IPS-18a (cell line): ENCODE data around the gene ALPP.
"Not testable (repeated sequence)": the region's sequence is repeated elsewhere in the genome, so short reads cannot be mapped to it uniquely, and the experiment has no call there.

Source experiments
- H3K27ac ChIP-seq: one replicate; pipeline ENCODE4 v1.5.1; 2013; ENCODE audit warnings: low read length
- H3K27me3 ChIP-seq: one replicate; pipeline ENCODE4 v1.6.1; 2013; ENCODE audit warnings: mild to moderate bottlenecking, low read length; ENCODE audit not compliant: control insufficient read depth, insufficient read depth
- H3K36me3 ChIP-seq: one replicate; pipeline ENCODE4 v1.6.1; 2013; ENCODE audit warnings: low read depth, low read length; ENCODE audit not compliant: control insufficient read depth
- H3K4me1 ChIP-seq: one replicate; pipeline ENCODE4 v1.6.1; 2013; ENCODE audit warnings: low read depth, low read length; ENCODE audit not compliant: control insufficient read depth
- H3K4me3 ChIP-seq: one replicate; pipeline ENCODE4 v1.5.1; 2013; ENCODE audit warnings: low read length
- H3K9ac ChIP-seq: one replicate; pipeline ENCODE4 v1.6.1; 2013; ENCODE audit warnings: mild to moderate bottlenecking, low read length, moderate library complexity
- H3K9me3 ChIP-seq: one replicate; pipeline ENCODE4 v1.6.1; 2013; ENCODE audit warnings: low read depth, low read length; ENCODE audit not compliant: control insufficient read depth

Gene ALPP

DNA sequence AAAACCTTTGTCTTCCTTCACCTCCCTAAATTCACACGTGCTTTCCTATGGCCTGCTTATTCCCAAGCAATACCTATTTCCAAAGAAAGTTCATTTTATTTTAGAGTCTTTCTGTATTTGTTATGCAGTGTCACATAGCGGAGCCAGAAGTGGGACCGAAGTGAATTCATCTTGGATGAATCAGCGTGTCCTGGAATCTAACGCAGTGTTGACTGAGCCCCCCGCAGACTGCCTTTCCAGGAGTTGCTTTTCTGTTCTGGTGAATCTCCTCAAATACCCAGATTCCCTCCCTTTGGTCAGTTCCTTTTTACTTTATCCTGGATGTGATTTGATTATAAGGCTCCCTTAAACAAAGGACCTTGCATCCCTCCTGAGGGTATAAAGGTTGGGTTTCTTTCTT lies 10.8 kb downstream of the ALPP start:
- Histone ChIP-seq H3K9me3 (no peaks in the 10 kb centered on the region), H3K36me3 (peaks cover 2% of the 10 kb centered on the region), H3K4me1 (no peaks in the 10 kb centered on the region), H3K4me3 (no peak overlapping the region), H3K27me3 (no peaks in the 10 kb centered on the region), H3K27ac (no peak overlapping the region), H3K9ac (no peak overlapping the region)

DNA sequence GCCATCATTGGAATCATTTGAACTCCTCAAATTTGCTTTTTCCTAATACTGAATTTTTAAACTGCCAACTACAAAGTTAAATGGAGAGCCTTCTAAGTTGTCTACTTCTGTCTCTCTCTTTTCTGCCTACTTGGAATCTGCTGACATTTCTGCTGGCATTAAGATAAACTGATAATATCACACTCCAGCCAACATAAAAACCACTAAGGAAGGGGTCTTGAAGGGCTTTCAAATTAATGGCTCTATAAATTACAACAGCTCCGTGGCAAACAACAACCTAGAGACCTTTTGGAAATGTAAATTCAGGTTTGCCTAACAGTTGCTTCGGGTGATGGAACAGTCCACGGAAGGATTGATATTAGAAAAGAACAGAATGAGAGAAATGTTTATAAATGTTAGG lies 12.1 kb downstream of the ALPP start:
- H3K36me3 ChIP-seq = peaks cover 2% of the 10 kb centered on the region
- no peaks in the 10 kb centered on the region for H3K27me3 ChIP-seq
- H3K4me3 ChIP-seq = no peak overlapping the region
- H3K9me3 ChIP-seq = no peaks in the 10 kb centered on the region
- no peak overlapping the region for H3K9ac ChIP-seq
- no peaks in the 10 kb centered on the region for H3K4me1 ChIP-seq
- H3K27ac ChIP-seq = no peak overlapping the region

DNA sequence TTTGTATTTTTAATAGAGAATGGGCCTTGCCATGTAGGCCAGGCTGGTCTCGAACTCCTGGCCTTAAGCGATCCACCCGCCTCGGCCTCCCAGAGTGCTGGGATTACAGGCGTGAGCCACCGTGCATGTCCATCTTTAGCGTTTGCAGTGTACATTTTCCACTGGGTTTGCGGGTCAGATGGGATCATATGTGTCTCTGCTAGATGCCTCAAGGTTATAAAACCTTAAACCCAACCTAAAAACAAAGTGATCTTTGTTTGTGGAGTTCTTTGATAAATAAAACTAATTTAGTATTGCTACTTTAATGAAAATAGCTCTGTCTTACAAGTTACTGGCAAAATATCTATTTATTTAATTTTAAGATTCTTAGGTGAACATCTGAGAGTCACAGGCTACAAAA lies 15.0 kb downstream of the ALPP start:
- no peaks in the 10 kb centered on the region for H3K4me1 ChIP-seq
- H3K9me3 ChIP-seq = no peaks in the 10 kb centered on the region
- no peak overlapping the region for H3K4me3 ChIP-seq
- H3K27me3 ChIP-seq = no peaks in the 10 kb centered on the region
- H3K27ac ChIP-seq = no peak overlapping the region
- no peak overlapping the region for H3K9ac ChIP-seq
- peaks cover 2% of the 10 kb centered on the region for H3K36me3 ChIP-seq

DNA sequence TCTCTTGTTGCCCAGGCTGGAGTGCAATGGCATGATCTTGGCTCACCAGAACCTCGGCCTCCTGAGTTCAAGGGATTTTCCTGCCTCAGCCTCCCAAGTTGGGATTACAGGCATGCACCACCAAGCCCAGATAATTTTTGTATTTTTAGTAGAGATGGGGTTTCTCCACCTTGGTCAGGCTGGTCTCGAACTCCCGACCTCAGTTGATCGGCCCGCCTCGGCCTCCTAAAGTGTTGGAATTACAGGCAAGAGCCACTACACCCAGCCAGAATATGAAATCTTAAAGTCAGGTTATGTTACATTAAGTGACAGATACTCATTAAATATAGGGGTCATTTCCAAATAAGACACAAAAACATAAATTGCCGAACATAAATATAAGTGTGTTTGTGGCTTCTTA lies 15.9 kb downstream of the ALPP start:
- not testable (repeated sequence) for H3K27ac ChIP-seq, H3K4me3 ChIP-seq, H3K36me3 ChIP-seq, H3K4me1 ChIP-seq, H3K27me3 ChIP-seq, H3K9ac ChIP-seq, H3K9me3 ChIP-seq

DNA sequence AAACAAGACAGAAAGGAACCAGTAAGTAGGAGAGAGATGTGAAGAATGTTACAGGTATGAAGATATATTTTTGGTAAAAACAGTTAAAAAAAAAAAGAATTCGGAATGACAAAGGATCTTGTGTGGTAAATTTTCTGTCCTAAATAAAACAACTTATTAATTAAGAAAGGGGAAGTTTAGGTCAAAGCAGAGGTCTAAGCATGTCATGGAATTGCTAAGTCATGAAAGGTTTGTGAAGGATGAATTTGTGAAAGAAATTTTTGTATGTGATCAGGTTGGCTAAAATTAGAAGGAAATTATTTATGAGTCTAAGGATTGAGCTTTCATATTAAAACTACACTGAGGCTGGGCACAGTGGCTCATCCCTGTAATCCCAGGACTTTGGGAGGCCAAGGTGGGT lies 17.0 kb downstream of the ALPP start:
- Histone ChIP-seq H3K9me3 (no peaks in the 10 kb centered on the region), H3K36me3 (no peaks in the 10 kb centered on the region), H3K9ac (no peak overlapping the region), H3K27ac (no peak overlapping the region), H3K4me1 (no peaks in the 10 kb centered on the region), H3K27me3 (no peaks in the 10 kb centered on the region), H3K4me3 (no peak overlapping the region)

DNA sequence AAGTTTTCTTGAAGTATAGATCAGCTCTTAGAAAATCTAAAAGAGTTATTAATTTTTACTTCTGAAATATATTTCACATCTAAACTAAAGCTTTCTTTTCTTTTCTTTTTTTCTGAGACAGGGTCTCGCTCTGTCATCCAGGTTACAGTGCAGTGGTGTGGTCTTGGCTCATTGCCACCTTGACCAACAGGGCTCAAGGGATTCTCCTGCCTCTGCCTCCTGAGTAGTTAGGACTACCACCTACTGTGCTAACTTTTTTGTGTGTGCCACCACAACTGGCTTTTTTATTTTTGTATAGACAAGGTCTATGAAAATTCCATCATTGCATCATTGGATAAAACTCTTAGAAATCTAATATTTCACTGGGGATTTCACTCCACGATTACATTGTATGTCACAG lies 18.1 kb downstream of the ALPP start:
- H3K36me3 ChIP-seq = no peaks in the 10 kb centered on the region
- no peaks in the 10 kb centered on the region for H3K4me1 ChIP-seq
- H3K27ac ChIP-seq = no peak overlapping the region
- no peaks in the 10 kb centered on the region for H3K9me3 ChIP-seq
- H3K4me3 ChIP-seq = no peak overlapping the region
- no peaks in the 10 kb centered on the region for H3K27me3 ChIP-seq
- H3K9ac ChIP-seq = no peak overlapping the region

DNA sequence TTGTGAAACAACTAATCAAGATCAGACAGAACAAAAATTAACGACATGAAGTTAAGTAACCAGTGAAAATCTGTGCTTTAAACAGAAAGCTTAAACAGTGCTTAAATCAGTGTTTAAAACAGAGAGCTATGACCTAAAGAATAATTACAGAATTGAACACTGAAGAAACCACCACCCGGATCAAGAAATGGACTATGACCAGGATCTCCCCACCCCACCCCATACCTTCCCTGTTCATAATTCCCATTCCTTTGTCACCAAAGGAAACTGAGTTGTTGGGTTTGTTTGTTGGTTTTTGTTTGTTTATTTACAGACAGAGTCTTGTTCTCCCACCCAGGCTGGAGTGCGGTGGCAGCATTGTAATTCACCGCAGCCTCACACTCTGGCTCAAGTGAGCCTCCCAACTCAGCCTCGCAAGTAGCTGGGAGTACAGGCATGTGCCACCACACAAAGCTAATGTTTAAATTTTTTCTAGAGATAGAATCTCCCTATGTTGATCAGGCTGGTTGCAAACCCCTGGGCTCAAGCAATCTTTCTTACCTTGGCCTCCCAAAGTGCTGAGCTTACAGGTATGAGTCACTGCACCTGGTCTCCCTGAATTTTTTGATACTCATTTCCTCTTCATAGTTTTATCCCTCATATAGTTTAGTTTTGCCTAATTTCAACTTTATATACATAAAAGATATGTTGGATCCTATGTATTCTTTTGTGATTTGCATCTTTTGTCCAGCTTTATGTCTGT lies 19.9 kb downstream of the ALPP start:
- Histone ChIP-seq H3K27ac (no peak overlapping the region), H3K4me3 (no peak overlapping the region), H3K27me3 (no peaks in the 10 kb centered on the region), H3K4me1 (no peaks in the 10 kb centered on the region), H3K36me3 (peaks cover 3% of the 10 kb centered on the region), H3K9ac (no peak overlapping the region), H3K9me3 (no peaks in the 10 kb centered on the region)

DNA sequence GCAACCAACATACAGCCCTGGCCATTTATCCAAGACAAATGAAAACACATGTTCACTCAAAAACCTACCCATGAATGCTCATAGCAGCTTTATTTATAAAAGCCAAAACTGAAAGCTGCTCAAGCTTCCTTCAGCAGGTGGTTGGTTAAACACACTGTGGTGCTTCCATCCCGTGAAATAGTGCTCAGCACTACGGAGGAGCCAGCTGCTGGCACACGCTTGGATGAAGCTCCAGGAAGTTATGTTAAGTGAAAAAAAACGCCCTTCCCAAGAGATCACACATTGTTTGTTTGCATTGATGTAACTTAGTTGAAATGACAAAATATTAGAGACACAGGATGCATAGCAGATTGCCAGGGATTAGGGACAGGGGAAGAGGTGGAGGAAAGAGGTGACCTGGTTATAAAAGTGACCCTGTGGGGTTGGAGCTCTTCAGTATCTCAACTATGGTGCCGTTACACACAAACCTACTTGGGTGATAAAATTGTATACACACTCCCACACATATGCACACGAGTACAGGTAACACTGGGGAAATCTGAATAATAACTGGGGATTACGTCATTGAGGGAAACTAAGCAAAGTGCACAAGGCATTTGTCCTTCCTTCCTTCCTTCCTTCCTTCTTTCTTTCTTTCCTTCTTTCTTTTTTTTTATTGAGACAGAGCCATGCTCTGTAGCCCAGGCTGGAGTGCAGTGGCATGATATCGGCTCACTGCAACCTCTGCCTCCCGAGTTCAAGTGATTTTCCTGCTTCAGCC lies 21.9 kb downstream of the ALPP start:
- Histone ChIP-seq H3K27me3 (no peaks in the 10 kb centered on the region), H3K27ac (no peak overlapping the region), H3K9me3 (no peaks in the 10 kb centered on the region), H3K4me1 (no peaks in the 10 kb centered on the region), H3K4me3 (no peak overlapping the region), H3K36me3 (peaks cover 3% of the 10 kb centered on the region), H3K9ac (no peak overlapping the region)

DNA sequence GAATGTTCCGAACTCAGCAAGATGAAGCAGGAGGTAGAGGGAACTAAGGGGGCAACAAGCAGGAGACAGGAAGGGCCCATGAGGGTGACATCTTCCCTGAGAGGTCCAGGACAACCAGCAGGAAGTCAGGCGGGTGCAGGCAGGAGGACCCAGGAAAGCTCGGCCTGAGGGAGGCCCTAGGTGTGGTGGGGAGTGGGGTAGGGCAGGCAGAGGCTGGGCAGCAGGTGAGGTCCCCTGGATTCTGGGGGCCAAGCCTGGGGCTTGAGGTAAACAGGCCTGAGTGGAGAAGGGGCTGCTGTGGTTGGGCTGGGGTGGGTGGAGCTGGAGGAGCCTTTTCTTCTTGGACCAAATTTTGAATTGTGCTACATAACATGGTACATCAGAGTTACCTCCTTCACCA lies 24.0 kb downstream of the ALPP start:
- no peaks in the 10 kb centered on the region for H3K27me3 ChIP-seq
- H3K27ac ChIP-seq = no peak overlapping the region
- no peaks in the 10 kb centered on the region for H3K9me3 ChIP-seq
- H3K4me1 ChIP-seq = no peaks in the 10 kb centered on the region
- no peak overlapping the region for H3K9ac ChIP-seq
- H3K36me3 ChIP-seq = peaks cover 3% of the 10 kb centered on the region
- H3K4me3 ChIP-seq = no peak overlapping the region

DNA sequence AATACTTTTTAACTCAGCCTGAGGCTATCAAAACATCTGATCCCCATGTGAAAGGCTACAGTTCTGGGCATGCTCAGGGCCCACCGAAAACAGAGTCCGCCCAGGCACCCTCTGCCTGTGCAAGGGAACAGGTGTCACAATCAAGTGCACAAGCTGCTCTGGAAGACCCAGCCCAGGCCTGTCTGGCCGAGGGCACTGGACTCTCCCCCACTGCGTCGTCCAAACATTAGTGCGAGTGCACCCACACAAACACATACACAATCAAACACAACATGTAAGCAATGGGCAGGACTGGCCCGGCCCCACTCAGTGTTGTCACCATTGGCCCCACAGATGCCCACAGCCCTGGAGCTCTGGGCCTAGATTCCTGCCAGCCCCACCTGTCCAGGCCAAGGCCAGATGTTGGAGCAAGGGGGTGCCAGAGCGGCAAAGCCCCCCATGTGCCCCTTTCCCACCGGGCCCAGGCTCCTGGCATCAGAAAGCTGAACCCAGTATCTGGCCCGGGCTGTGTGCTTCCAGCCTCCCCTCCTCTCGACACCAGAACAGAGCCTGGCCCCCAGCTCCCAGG lies 27.5 kb downstream of the ALPP start:
- Histone ChIP-seq H3K9ac (no peak overlapping the region), H3K4me3 (no peak overlapping the region), H3K4me1 (no peaks in the 10 kb centered on the region), H3K36me3 (peaks cover 3% of the 10 kb centered on the region), H3K27me3 (no peaks in the 10 kb centered on the region), H3K9me3 (no peaks in the 10 kb centered on the region), H3K27ac (no peak overlapping the region)

DNA sequence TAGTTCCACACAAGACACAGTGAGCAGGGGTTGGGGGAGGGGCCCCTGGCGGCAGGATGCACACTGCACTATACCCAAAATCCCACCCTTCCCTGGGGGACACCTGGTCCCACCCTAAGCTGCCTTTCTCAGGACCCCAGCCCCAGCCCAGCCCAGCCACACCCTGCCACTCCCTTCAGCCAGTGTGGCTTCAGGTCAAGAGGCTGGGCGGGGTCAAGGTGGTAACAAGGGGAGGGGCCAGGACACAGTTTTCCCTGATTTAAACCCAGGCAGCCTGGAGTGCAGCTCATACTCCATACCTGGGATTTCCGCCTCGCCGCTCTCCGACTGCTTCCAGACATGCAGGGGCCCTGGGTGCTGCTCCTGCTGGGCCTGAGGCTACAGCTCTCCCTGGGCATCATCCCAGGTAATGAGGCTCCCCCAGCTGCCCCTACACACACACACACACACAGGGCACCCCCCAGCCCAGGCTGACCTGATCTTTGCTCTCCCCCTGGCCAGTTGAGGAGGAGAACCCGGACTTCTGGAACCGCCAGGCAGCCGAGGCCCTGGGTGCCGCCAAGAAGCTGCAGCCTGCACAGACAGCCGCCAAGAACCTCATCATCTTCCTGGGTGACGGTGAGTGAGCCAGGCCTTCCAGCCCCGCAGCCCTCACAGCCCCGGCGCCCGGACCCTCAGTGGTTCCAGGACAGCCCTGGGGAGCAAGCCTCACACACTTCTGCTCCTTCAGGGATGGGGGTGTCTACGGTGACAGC lies 28.2 kb downstream of the ALPP start, which contains the start of gene ALPG:
TSS of gene ALPG (plus strand) at position 289 of the 755 bp plus-strand sequence. CDS start at position 340, 51 bp downstream.
- Histone ChIP-seq H3K9ac (no peak within 1 kb of the TSS), H3K27ac (no peak within 1 kb of the TSS), H3K27me3 (no peaks in the 10 kb centered on the region), H3K4me1 (no peaks in the 10 kb centered on the region), H3K4me3 (no peak within 1 kb of the TSS), H3K36me3 (peaks cover 3% of the 10 kb centered on the region), H3K9me3 (no peaks in the 10 kb centered on the region)
